Breast epithelium (tissue), 4 donors: ENCODE data around the gene CYP4F12. TPM values are rescaled to one million over a fixed set of nuclear protein-coding genes. Genes with fewer than 3 reads are reported as not detected.

Source experiments
- DNase-seq, 2 donors: peaks; one replicate each; pipeline ENCODE4 v3.0.0-alpha.2; 2019; ENCODE audit warnings: low spot score in 2 of 2
- H3K27ac ChIP-seq, 2 donors: fragments of 200-600 bp; sonication (generic) in 1 of 2; one replicate each; pipeline ENCODE4 v1.5.1; 2016 to 2019; ENCODE audit warnings: mild to moderate bottlenecking in 1 of 2
- H3K27me3 ChIP-seq, 2 donors: fragments of 200-600 bp; sonication (generic) in 1 of 2; one replicate each; pipeline versions ENCODE4 v1.5.1 to v1.6.0; 2017 to 2019; ENCODE audit warnings: control low read depth in 1 of 2, mild to moderate bottlenecking in 1 of 2
- H3K36me3 ChIP-seq: fragments of 200-600 bp; one replicate; pipeline ENCODE4 v1.5.1; 2019
- H3K4me1 ChIP-seq, 2 donors: fragments of 200-600 bp; sonication (generic); one replicate each; pipeline ENCODE4 v1.5.1; 2016 to 2019; ENCODE audit warnings: control low read depth in 1 of 2
- H3K4me3 ChIP-seq, 3 donors: fragments of 200-600 bp; sonication (generic); 1 replicate in 2 of 3; 2 replicates in 1 of 3; pipeline ENCODE4 v1.5.1; 2016 to 2019; ENCODE audit warnings: mild to moderate bottlenecking in 3 of 3, moderate library complexity in 2 of 3
- H3K9me3 ChIP-seq, 2 donors: fragments of 200-600 bp; sonication (generic) in 1 of 2; one replicate each; pipeline ENCODE4 v1.5.1; 2016 to 2019; ENCODE audit warnings: control low read depth in 1 of 2
- CTCF ChIP-seq, 3 donors: fragments of 450-650 bp; IDR thresholded peaks; one replicate each; pipeline ENCODE4 v1.5.1; 2016 to 2017; ENCODE audit warnings: antibody characterized with exemption in 3 of 3, mild to moderate bottlenecking in 3 of 3, moderate library complexity in 3 of 3
- POLR2A ChIP-seq: fragments of 450-650 bp; IDR thresholded peaks from one replicate; pipeline ENCODE4 v1.6.1; 2016; ENCODE audit warnings: antibody characterized with exemption, mild to moderate bottlenecking, moderate library complexity
- POLR2AphosphoS5 ChIP-seq, 3 donors: sonication (generic); formaldehyde crosslinking; IDR thresholded peaks; one replicate each; pipeline ENCODE4 v1.6.1; 2017; ENCODE audit warnings: antibody characterized with exemption in 3 of 3
- intact Hi-C: fragments of 100-400 bp; cut with DNase I; formaldehyde crosslinking; loops from one replicate; pipeline ENCODE4 v1.15.1; 2023; ENCODE audit warnings: low total_unique reads
- total RNA-seq, 3 donors: library from RNA; depleted of rRNA; stranded (reverse); fragments of >200 nt; gene quantifications; one replicate each; pipeline ENCODE4 v1.1.0, GENCODE V29; 2016

Gene CYP4F12
- total RNA-seq, 3 donors from 2014 or later, result 3.5 to 8.8 (median 5.6) TPM

- H3K4me1 ChIP-seq, result no peaks in the 10 kb centered on the region
- H3K36me3 ChIP-seq, result no peaks in the 10 kb centered on the region
- no peak within 1 kb of the TSS for H3K27ac ChIP-seq
- TF ChIP-seq POLR2A (no peak), CTCF (IDR thresholded peaks at IDR 0.05) (no peak), POLR2AphosphoS5 (IDR thresholded peaks at IDR 0.05) (no peak)
- H3K27me3 ChIP-seq, result peaks cover 0 to 19% of the 10 kb centered on the region in 2 donors
- DNase-seq, result no peak
- no peaks in the 10 kb centered on the region for H3K9me3 ChIP-seq
- H3K4me3 ChIP-seq, result no peak within 1 kb of the TSS
- intact Hi-C loops, result no loop called here
Measured at GRCh38 chr19:15727724-15728123, 54.8 kb downstream of the CYP4F12 start, which contains the start of gene OR10H2. OR10H2 (plus strand) TSS chr19:15728024; CDS start chr19:15728044, 20 bp downstream.

GRCh38 chr19:15730538-15730937 is 57.7 kb downstream of the CYP4F12 start:
- H3K27ac ChIP-seq, result no peak overlapping the region
- H3K27me3 ChIP-seq, result peaks cover 0 to 1% of the 10 kb centered on the region in 2 donors
- H3K36me3 ChIP-seq, result no peaks in the 10 kb centered on the region
- no peak for DNase-seq
- no peaks in the 10 kb centered on the region for H3K4me1 ChIP-seq
- intact Hi-C loops, result no loop called here
- H3K9me3 ChIP-seq, result no peaks in the 10 kb centered on the region
- no peak for TF ChIP-seq CTCF (IDR thresholded peaks at IDR 0.05)
- no peak overlapping the region for H3K4me3 ChIP-seq

GRCh38 chr19:15732388-15732787 is 59.5 kb downstream of the CYP4F12 start:
- Histone ChIP-seq H3K4me3 (no peak overlapping the region), H3K36me3 (no peaks in the 10 kb centered on the region), H3K9me3 (no peaks in the 10 kb centered on the region), H3K27ac (no peak overlapping the region), H3K27me3 (no peaks in the 10 kb centered on the region), H3K4me1 (no peaks in the 10 kb centered on the region)
- intact Hi-C loops, result no loop called here
- no peak for TF ChIP-seq POLR2AphosphoS5 (IDR thresholded peaks at IDR 0.05)
- TF ChIP-seq POLR2A, result no peak
- no peak for TF ChIP-seq CTCF (IDR thresholded peaks at IDR 0.05)
- DNase-seq, result no peak

GRCh38 chr19:15733895-15734294 is 61.0 kb downstream of the CYP4F12 start:
- intact Hi-C loops, result no loop called here
- TF ChIP-seq POLR2A (no peak), POLR2AphosphoS5 (IDR thresholded peaks at IDR 0.05) (no peak), CTCF (IDR thresholded peaks at IDR 0.05) (no peak)
- no peak overlapping the region for H3K4me3 ChIP-seq
- DNase-seq, result no peak
- no peaks in the 10 kb centered on the region for H3K4me1 ChIP-seq
- no peaks in the 10 kb centered on the region for H3K36me3 ChIP-seq
- no peaks in the 10 kb centered on the region for H3K9me3 ChIP-seq
- H3K27ac ChIP-seq, result no peak overlapping the region
- H3K27me3 ChIP-seq, result no peaks in the 10 kb centered on the region

- H3K27ac ChIP-seq, result no peak within 1 kb of the TSS
- H3K4me1 ChIP-seq, result no peaks in the 10 kb centered on the region
- no peak for DNase-seq
- no peak within 1 kb of the TSS for H3K4me3 ChIP-seq
- no peaks in the 10 kb centered on the region for H3K36me3 ChIP-seq
- H3K9me3 ChIP-seq, result peaks cover 14 to 22% of the 10 kb centered on the region in 2 donors
- no peak for TF ChIP-seq POLR2AphosphoS5 (IDR thresholded peaks at IDR 0.05)
- no peak for TF ChIP-seq POLR2A
- TF ChIP-seq CTCF (IDR thresholded peaks at IDR 0.05), result no peak
- intact Hi-C loops, result no loop called here
- no peaks in the 10 kb centered on the region for H3K27me3 ChIP-seq
Measured at GRCh38 chr19:15737722-15738121, 64.8 kb downstream of the CYP4F12 start, which contains the start of gene OR10H3. OR10H3 (plus strand) TSS chr19:15737985; CDS start chr19:15741393, 3,408 bp downstream.
